Head of caudate nucleus (tissue), 42 donors: Measurements from ENCODE around the gene AKR1C1.
"Not testable (repeated sequence)": the region's sequence is repeated elsewhere in the genome, so short reads cannot be mapped to it uniquely, and the experiment has no call there.

Experiments
- DNase-seq, 42 donors: peaks; one replicate each; pipeline versions ENCODE4 v3.0.0 to v3.0.0-alpha.2; 2020 to 2021; ENCODE audit warnings: mixed read lengths in 7 of 42
- intact Hi-C: fragments of 100-400 bp; cut with DNase I; formaldehyde crosslinking; loops from one replicate; pipeline ENCODE4 v1.15.0; 2022

Gene AKR1C1

GRCh38 chr10:4977025-4977424 lies 13.8 kb downstream of the AKR1C1 start:
- no peak for DNase-seq
- intact Hi-C loops: no loop called here

- intact Hi-C loops: no loop called here
Measured at GRCh38 chr10:4978870-4979269, 15.7 kb downstream of the AKR1C1 start.

GRCh38 chr10:4980793-4981192 lies 17.6 kb downstream of the AKR1C1 start:
- no peak for DNase-seq
- intact Hi-C loops: no loop called here

More at GRCh38 chr10:4978870-4979269, 15.7 kb downstream of the AKR1C1 start:
- no peak for DNase-seq

- DNase-seq: peak in 1 of 42 donors; percentile 6
- intact Hi-C loops: no loop called here
Measured at GRCh38 chr10:4981722-4982471, 18.7 kb downstream of the AKR1C1 start.

- DNase-seq: no peak
- intact Hi-C loops: no loop called here
Measured at GRCh38 chr10:4982764-4983226, 19.6 kb downstream of the AKR1C1 start.

- intact Hi-C loops: no loop called here
Measured at GRCh38 chr10:4983615-4984216, 20.5 kb downstream of the AKR1C1 start.

DNA sequence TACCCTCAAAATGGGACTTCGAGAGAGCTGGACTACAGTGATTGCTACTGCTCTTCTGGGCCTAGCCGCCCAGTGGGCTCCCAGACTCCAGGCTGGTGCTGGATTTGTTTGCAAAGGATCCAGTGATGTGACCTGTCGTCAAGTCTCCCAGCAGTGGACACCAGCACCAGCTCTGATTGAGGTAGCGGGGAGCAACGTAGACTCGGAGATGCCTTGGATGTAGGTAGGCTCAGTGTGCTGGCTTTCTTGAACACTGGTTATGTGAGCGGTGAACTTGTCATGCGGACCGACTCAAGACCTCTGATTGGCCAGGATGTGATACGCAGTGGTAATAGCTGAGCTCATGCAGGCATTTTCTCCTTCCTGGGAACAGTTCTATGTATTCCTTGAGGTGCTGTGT lies 21.0 kb downstream of the AKR1C1 start:
- DNase-seq: no peak
- intact Hi-C loops: no loop called here

More at GRCh38 chr10:4983615-4984216, 20.5 kb downstream of the AKR1C1 start:
- no peak for DNase-seq

- intact Hi-C loops: no loop called here
- DNase-seq: no peak
Measured at GRCh38 chr10:4984971-4985594, 21.9 kb downstream of the AKR1C1 start.

DNA sequence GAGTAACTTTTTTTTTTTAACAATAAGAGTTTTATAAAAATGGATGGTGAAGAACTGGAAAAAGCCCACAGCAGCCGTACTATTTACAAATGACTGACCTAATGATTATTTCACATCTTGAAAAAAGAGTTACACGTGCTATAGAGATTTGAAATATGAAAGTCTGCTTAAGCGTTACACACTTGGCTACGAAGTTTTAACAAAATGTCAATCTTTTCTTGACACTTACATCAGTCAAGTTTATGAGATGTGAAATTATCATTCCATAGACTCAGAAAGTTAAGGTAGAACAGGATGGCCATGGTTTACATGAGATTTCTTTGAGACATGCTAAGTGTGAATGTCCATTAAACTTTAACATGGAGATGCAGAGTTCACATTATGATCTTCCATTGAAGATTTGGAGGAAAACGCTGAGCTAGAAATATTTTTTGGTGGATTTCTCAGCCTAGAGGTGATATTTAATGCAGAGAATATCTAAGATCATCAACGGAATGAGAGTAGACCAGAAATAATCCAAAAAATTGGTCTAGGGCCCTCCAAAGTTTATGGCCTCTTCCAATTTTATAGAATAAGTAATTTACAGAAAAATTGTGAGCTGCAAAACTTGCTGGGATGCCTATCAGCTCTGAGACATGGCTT lies 24.9 kb downstream of the AKR1C1 start:
- intact Hi-C loops, DNase-seq: not testable (repeated sequence)

GRCh38 chr10:4990217-4990616 lies 27.0 kb downstream of the AKR1C1 start:
- intact Hi-C loops: no loop called here
- no peak for DNase-seq

DNA sequence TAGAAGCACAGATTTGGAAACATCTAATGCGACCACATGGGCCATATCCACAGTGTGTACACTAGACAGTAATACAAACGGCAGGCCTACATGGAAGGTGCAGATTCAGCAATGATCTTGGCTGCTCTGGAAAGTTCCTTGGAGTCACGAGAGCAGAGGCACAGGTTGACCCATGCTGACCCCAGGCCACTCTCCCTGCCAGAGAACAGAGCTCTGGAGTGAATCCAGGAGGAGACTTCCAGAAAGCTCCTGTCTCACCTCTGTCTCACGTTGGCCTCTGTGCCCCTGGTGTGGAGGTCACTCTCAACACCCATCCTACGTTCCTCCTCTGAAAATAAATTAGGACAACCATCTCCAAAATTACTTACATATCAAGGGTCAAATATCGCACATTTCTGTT lies 28.2 kb downstream of the AKR1C1 start:
- intact Hi-C loops: not testable (repeated sequence)

GRCh38 chr10:4992564-4992963 lies 29.3 kb downstream of the AKR1C1 start:
- intact Hi-C loops, DNase-seq: not testable (repeated sequence)

More for the DNA sequence above, 28.2 kb downstream of the AKR1C1 start:
- not testable (repeated sequence) for DNase-seq

- DNase-seq, intact Hi-C loops: not testable (repeated sequence)
Measured at GRCh38 chr10:4994260-4994659, 31.0 kb downstream of the AKR1C1 start.

GRCh38 chr10:4998671-4999070 lies 35.5 kb downstream of the AKR1C1 start:
- no peak for DNase-seq
- intact Hi-C loops: no loop called here

GRCh38 chr10:5002013-5002727 lies 39.0 kb downstream of the AKR1C1 start:
- intact Hi-C loops: no loop called here

GRCh38 chr10:5003127-5004029 lies 40.2 kb downstream of the AKR1C1 start, which contains the start of gene AKR1C2:
Gene AKR1C2, minus strand, starts transcription at chr10:5003857. Its CDS starts 22 bp downstream, at chr10:5003835.
- DNase-seq, intact Hi-C loops: not testable (repeated sequence)

More at GRCh38 chr10:5002013-5002727, 39.0 kb downstream of the AKR1C1 start:
- no peak for DNase-seq

DNA sequence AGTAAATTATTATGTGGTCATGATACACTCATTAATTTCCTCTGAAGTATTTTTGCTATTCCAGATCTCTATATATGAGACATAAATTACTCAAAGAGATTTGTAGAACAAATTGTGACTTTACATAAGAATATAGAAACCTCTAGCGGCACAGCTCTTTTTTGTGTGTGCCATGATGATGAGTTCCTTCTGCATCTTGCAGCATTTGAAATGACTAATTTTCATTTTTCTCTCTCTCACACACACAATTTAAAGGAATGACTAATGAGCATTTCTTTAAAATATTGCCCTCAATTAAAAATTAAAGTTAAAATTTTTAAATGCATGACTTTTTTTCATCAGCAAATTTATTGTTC lies 40.8 kb downstream of the AKR1C1 start:
- DNase-seq, intact Hi-C loops: not testable (repeated sequence)

- intact Hi-C loops, DNase-seq: not testable (repeated sequence)
Measured at GRCh38 chr10:5004501-5004900, 41.3 kb downstream of the AKR1C1 start.
